Measurements from ENCODE around the gene LRRTM4.

GRCh38 chr2:77185052-77185451 lies 337.1 kb downstream of the LRRTM4 start:
- no peak for TF ChIP-seq MAX (CRISPR knock-in tag; IDR thresholded peaks at IDR 0.05)
- no peak for TF ChIP-seq CTCF (IDR thresholded peaks at IDR 0.05)
- no peak for TF ChIP-seq ARID4B (CRISPR knock-in tag; IDR thresholded peaks at IDR 0.05; ENCODE audit: borderline replicate concordance)
- TF ChIP-seq ATF1 (CRISPR knock-in tag; IDR thresholded peaks at IDR 0.05): no peak
- TF ChIP-seq GABPB1 (CRISPR knock-in tag; IDR thresholded peaks at IDR 0.05): no peak
- no peak for TF ChIP-seq ZNF121 (CRISPR knock-in tag; IDR thresholded peaks at IDR 0.05)

All from WTC11 (cell line).